Liver (tissue), 9 donors: ENCODE measurements around the gene ADAM30. TPM values are rescaled to one million over a fixed set of nuclear protein-coding genes. Genes with fewer than 3 reads are reported as not detected.

Experiments
- DNase-seq: peaks from one replicate; pipeline ENCODE4 v3.0.0-alpha.2; 2017; ENCODE audit warnings: low spot score
- H3K27ac ChIP-seq, 2 donors: one replicate each; pipeline ENCODE4 v1.7.0; 2013; ENCODE audit warnings: inconsistent platforms in 2 of 2, low read length in 2 of 2, control low read depth in 1 of 2, low read depth in 1 of 2, mild to moderate bottlenecking in 1 of 2
- H3K27me3 ChIP-seq, 4 donors: one replicate each; pipeline versions ENCODE4 v1.6.1 to v1.7.0; 2013; ENCODE audit warnings: low read length in 3 of 4, inconsistent platforms in 1 of 4, mild to moderate bottlenecking in 1 of 4, moderate library complexity in 1 of 4; ENCODE audit not compliant: control insufficient read depth in 4 of 4, insufficient read depth in 4 of 4
- H3K36me3 ChIP-seq, 4 donors: one replicate each; pipeline versions ENCODE4 v1.6.1 to v1.7.0; 2013; ENCODE audit warnings: low read length in 3 of 4, mild to moderate bottlenecking in 3 of 4, low read depth in 1 of 4, moderate library complexity in 1 of 4; ENCODE audit not compliant: control insufficient read depth in 4 of 4, insufficient read depth in 3 of 4
- H3K4me1 ChIP-seq, 4 donors: one replicate each; pipeline versions ENCODE4 v1.6.1 to v1.7.0; 2013; ENCODE audit warnings: low read length in 3 of 4, mild to moderate bottlenecking in 3 of 4, moderate library complexity in 1 of 4; ENCODE audit not compliant: control insufficient read depth in 4 of 4, insufficient read depth in 4 of 4
- H3K4me3 ChIP-seq, 3 donors: one replicate each; pipeline versions ENCODE4 v1.6.1 to v1.7.0; 2013; ENCODE audit warnings: low read length in 3 of 3, control low read depth in 1 of 3, low read depth in 1 of 3, mild to moderate bottlenecking in 1 of 3
- H3K9ac ChIP-seq, 2 donors: one replicate each; pipeline ENCODE4 v1.7.0; 2013; ENCODE audit warnings: low read length in 2 of 2, mild to moderate bottlenecking in 2 of 2, moderate library complexity in 2 of 2, control low read depth in 1 of 2, low read depth in 1 of 2
- H3K9me3 ChIP-seq, 4 donors: one replicate each; pipeline versions ENCODE4 v1.6.1 to v1.7.0; 2013; ENCODE audit warnings: low read length in 3 of 4; ENCODE audit not compliant: control insufficient read depth in 4 of 4
- EGR1 ChIP-seq, 2 donors: IDR thresholded peaks; 2 replicates each; pipeline ENCODE4 v1.6.1; 2016 to 2018; ENCODE audit warnings: antibody characterized with exemption in 2 of 2, low read depth in 2 of 2
- FOXA1 ChIP-seq: IDR thresholded peaks from 2 replicates; pipeline ENCODE4 v1.6.1; 2016; ENCODE audit warnings: antibody characterized with exemption
- GABPA ChIP-seq, 2 donors: IDR thresholded peaks in 1 of 2; conservative IDR thresholded peaks in 1 of 2; 2 replicates each; pipeline ENCODE4 v1.6.1; 2016; ENCODE audit warnings: antibody characterized with exemption in 2 of 2, mild to moderate bottlenecking in 1 of 2, moderate library complexity in 1 of 2
- HNF4A ChIP-seq, 2 donors: conservative IDR thresholded peaks; 2 replicates each; pipeline ENCODE4 v1.6.1; 2016; ENCODE audit warnings: antibody characterized with exemption in 2 of 2, mild to moderate bottlenecking in 2 of 2
- HNF4G ChIP-seq: IDR thresholded peaks from 2 replicates; pipeline ENCODE4 v1.6.1; 2016; ENCODE audit warnings: antibody characterized with exemption
- JUND ChIP-seq, 2 donors: IDR thresholded peaks; 2 replicates each; pipeline ENCODE4 v1.6.1; 2016; ENCODE audit warnings: antibody characterized with exemption in 2 of 2
- NR2F2 ChIP-seq: IDR thresholded peaks from 2 replicates; pipeline ENCODE4 v1.6.1; 2016; ENCODE audit warnings: antibody characterized with exemption
- RAD21 ChIP-seq, 2 donors: IDR thresholded peaks; 2 replicates each; pipeline ENCODE4 v1.6.1; 2016; ENCODE audit warnings: antibody characterized with exemption in 2 of 2, mild to moderate bottlenecking in 2 of 2
- RXRA ChIP-seq, 2 donors: IDR thresholded peaks; 2 replicates each; pipeline ENCODE4 v1.6.1; 2017 to 2018; ENCODE audit warnings: antibody characterized with exemption in 2 of 2, mild to moderate bottlenecking in 1 of 2
- SP1 ChIP-seq: IDR thresholded peaks from 2 replicates; pipeline ENCODE4 v1.6.1; 2018; ENCODE audit warnings: antibody characterized with exemption, mild to moderate bottlenecking
- TAF1 ChIP-seq: conservative IDR thresholded peaks from 2 replicates; pipeline ENCODE4 v1.6.1; 2016; ENCODE audit warnings: antibody characterized with exemption, mild to moderate bottlenecking
- YY1 ChIP-seq: IDR thresholded peaks from 2 replicates; pipeline ENCODE4 v1.6.1; 2016; ENCODE audit warnings: antibody characterized with exemption, mild to moderate bottlenecking
- WGBS: extraction: QIAGEN DNeasy Blood & Tissue Kit; methylation state at CpG from one replicate; pipeline ENCODE4 v1.1.7; 2013; 5-methylcytosine and 5-hydroxymethylcytosine counted together
- polyA plus RNA-seq, 2 donors: library from polyadenylated mRNA; stranded (reverse) in 1 of 2; unstranded in 1 of 2; fragments of 200-250 nt in 1 of 2; fragments of >200 nt in 1 of 2; fragmentation: Nextera tagmentation in 1 of 2; extraction: Ambion mirVana in 1 of 2; gene quantifications; one replicate each; pipeline versions ENCODE4 v1.2.1 to v1.2.3, GENCODE V29; 2013 to 2015
- total RNA-seq, 2 donors: library from RNA; depleted of rRNA; stranded (reverse); fragments of >200 nt; gene quantifications; one replicate each; pipeline ENCODE4 v1.2.3, GENCODE V29; 2014
- TF ChIP-seq, protein P1 (sequence below): IDR thresholded peaks from 2 replicates; pipeline ENCODE4 v1.6.1; 2016; ENCODE audit warnings: antibody characterized with exemption
- TF ChIP-seq, protein P2 (sequence below): IDR thresholded peaks from 2 replicates; pipeline ENCODE4 v1.6.1; 2016; ENCODE audit warnings: antibody characterized with exemption, mild to moderate bottlenecking
- TF ChIP-seq, protein P3 (sequence below): IDR thresholded peaks from 2 replicates; pipeline ENCODE4 v1.6.1; 2016; ENCODE audit warnings: antibody characterized with exemption
- TF ChIP-seq, protein P4 (sequence below): fragments of 150-350 bp; IDR thresholded peaks from 2 replicates; pipeline ENCODE4 v1.5.1; 2017; ENCODE audit warnings: improper control_type of control experiment, low read depth, low read length; ENCODE audit not compliant: missing input control
- TF ChIP-seq, protein P5 (sequence below): IDR thresholded peaks from 2 replicates; pipeline ENCODE4 v1.6.1; 2016; ENCODE audit warnings: antibody characterized with exemption
- donor health status: healthy.
- donor health status: healthy.
- donor health status: healthy.
- donor health status: healthy.
- donor health status: healthy.

Gene ADAM30
- total and polyA plus RNA-seq, 4 donors, result not detected

DNA sequence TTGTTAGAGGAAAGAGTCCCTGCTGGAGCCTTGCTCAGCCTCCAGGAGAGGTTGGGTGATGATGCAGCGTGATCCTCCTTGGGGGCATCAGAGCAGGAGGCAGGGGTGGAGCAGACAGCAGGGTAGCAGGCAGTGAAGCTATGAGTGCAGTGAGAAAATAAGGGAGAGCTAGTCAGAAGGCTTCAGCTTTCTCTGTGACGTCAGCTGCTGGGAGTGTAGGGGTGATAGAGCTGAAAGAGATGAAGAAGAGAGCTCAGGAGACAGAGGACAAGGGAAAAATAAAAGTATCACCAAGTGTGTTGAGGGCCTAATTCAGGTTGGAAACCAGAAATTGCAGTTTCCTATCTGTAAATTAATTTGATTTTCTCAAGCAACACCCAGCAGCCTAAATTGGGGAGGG lies 2.2 kb upstream of the ADAM30 start:
- H3K9ac ChIP-seq, result no peak overlapping the region
- no peak for DNase-seq
- peaks cover 1 to 13% (median 3%) of the 10 kb centered on the region in 4 donors for H3K4me1 ChIP-seq
- H3K36me3 ChIP-seq, result no peaks in the 10 kb centered on the region
- no peaks in the 10 kb centered on the region for H3K27me3 ChIP-seq
- WGBS, result 90% methylated on average over 2 of the region's 2 CpGs
- TF ChIP-seq GABPA (IDR thresholded peaks at IDR 0.05 in 1 of 2, conservative IDR thresholded peaks at IDR 0.05 in 1 of 2) (no peak), HNF4G (no peak)
- TF ChIP-seq, protein P1, sequence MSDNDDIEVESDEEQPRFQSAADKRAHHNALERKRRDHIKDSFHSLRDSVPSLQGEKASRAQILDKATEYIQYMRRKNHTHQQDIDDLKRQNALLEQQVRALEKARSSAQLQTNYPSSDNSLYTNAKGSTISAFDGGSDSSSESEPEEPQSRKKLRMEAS, result no peak
- H3K9me3 ChIP-seq, result no peaks in the 10 kb centered on the region
- no peak overlapping the region for H3K4me3 ChIP-seq
- no peak overlapping the region for H3K27ac ChIP-seq

DNA sequence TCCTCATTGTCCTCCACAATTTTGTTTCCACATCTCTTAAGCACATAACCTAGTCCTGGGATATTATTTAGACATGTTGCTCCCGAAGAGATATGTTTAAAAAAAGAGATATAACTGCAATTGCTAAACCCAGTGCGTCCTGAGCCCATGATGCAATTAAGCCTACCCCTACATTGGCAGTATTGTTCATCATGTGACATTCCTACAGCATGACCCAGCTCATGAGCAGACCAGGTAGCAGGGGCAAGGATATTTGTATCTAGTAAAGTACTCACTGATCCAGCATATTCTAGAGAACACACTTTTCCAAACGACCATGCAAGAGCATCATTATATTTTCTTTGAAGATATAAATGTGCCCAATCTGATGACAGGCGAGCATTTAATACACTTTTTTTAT lies 1.2 kb downstream of the ADAM30 start:
- WGBS, result 81% methylated on average over 4 of the region's 4 CpGs
- TF ChIP-seq HNF4A (conservative IDR thresholded peaks at IDR 0.05) (no peak), GABPA (IDR thresholded peaks at IDR 0.05 in 1 of 2, conservative IDR thresholded peaks at IDR 0.05 in 1 of 2) (no peak), RXRA (IDR thresholded peaks at IDR 0.05) (no peak), HNF4G (no peak), SP1 (no peak), NR2F2 (no peak), TAF1 (no peak), YY1 (no peak), JUND (IDR thresholded peaks at IDR 0.05) (no peak), EGR1 (IDR thresholded peaks at IDR 0.05; ENCODE audit: low read depth in 2 of 2) (no peak), FOXA1 (no peak), RAD21 (IDR thresholded peaks at IDR 0.05) (no peak)
- TF ChIP-seq, protein P2, sequence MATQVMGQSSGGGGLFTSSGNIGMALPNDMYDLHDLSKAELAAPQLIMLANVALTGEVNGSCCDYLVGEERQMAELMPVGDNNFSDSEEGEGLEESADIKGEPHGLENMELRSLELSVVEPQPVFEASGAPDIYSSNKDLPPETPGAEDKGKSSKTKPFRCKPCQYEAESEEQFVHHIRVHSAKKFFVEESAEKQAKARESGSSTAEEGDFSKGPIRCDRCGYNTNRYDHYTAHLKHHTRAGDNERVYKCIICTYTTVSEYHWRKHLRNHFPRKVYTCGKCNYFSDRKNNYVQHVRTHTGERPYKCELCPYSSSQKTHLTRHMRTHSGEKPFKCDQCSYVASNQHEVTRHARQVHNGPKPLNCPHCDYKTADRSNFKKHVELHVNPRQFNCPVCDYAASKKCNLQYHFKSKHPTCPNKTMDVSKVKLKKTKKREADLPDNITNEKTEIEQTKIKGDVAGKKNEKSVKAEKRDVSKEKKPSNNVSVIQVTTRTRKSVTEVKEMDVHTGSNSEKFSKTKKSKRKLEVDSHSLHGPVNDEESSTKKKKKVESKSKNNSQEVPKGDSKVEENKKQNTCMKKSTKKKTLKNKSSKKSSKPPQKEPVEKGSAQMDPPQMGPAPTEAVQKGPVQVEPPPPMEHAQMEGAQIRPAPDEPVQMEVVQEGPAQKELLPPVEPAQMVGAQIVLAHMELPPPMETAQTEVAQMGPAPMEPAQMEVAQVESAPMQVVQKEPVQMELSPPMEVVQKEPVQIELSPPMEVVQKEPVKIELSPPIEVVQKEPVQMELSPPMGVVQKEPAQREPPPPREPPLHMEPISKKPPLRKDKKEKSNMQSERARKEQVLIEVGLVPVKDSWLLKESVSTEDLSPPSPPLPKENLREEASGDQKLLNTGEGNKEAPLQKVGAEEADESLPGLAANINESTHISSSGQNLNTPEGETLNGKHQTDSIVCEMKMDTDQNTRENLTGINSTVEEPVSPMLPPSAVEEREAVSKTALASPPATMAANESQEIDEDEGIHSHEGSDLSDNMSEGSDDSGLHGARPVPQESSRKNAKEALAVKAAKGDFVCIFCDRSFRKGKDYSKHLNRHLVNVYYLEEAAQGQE, result no peak
- TF ChIP-seq, protein P3, sequence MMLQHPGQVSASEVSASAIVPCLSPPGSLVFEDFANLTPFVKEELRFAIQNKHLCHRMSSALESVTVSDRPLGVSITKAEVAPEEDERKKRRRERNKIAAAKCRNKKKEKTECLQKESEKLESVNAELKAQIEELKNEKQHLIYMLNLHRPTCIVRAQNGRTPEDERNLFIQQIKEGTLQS, result no peak
- TF ChIP-seq, protein P4, sequence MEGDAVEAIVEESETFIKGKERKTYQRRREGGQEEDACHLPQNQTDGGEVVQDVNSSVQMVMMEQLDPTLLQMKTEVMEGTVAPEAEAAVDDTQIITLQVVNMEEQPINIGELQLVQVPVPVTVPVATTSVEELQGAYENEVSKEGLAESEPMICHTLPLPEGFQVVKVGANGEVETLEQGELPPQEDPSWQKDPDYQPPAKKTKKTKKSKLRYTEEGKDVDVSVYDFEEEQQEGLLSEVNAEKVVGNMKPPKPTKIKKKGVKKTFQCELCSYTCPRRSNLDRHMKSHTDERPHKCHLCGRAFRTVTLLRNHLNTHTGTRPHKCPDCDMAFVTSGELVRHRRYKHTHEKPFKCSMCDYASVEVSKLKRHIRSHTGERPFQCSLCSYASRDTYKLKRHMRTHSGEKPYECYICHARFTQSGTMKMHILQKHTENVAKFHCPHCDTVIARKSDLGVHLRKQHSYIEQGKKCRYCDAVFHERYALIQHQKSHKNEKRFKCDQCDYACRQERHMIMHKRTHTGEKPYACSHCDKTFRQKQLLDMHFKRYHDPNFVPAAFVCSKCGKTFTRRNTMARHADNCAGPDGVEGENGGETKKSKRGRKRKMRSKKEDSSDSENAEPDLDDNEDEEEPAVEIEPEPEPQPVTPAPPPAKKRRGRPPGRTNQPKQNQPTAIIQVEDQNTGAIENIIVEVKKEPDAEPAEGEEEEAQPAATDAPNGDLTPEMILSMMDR, result no peak
- TF ChIP-seq, protein P5, sequence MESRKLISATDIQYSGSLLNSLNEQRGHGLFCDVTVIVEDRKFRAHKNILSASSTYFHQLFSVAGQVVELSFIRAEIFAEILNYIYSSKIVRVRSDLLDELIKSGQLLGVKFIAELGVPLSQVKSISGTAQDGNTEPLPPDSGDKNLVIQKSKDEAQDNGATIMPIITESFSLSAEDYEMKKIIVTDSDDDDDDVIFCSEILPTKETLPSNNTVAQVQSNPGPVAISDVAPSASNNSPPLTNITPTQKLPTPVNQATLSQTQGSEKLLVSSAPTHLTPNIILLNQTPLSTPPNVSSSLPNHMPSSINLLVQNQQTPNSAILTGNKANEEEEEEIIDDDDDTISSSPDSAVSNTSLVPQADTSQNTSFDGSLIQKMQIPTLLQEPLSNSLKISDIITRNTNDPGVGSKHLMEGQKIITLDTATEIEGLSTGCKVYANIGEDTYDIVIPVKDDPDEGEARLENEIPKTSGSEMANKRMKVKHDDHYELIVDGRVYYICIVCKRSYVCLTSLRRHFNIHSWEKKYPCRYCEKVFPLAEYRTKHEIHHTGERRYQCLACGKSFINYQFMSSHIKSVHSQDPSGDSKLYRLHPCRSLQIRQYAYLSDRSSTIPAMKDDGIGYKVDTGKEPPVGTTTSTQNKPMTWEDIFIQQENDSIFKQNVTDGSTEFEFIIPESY, result no peak
- TF ChIP-seq, protein P1, result no peak

More for the DNA sequence above, 1.2 kb downstream of the ADAM30 start:
- no peak for DNase-seq
- H3K9me3 ChIP-seq, result no peaks in the 10 kb centered on the region
- no peak overlapping the region for H3K4me3 ChIP-seq
- no peaks in the 10 kb centered on the region for H3K36me3 ChIP-seq
- H3K9ac ChIP-seq, result no peak overlapping the region
- peaks cover 2 to 20% (median 9%) of the 10 kb centered on the region in 4 donors for H3K4me1 ChIP-seq
- no peaks in the 10 kb centered on the region for H3K27me3 ChIP-seq
- H3K27ac ChIP-seq, result no peak overlapping the region
